K562 (cell line): ENCODE measurements around the gene ANKS1B. TPM values are rescaled to one million over a fixed set of nuclear protein-coding genes. Genes with fewer than 3 reads are reported as not detected.

ENCODE experiments used
- ATAC-seq: fragments of 200-7000 bp; cut with Tn5 transposase; 3 replicates; pipeline ENCODE4 v1.9.1; 2020; ENCODE audit warnings: moderate library complexity
- BruUV-seq: library from RNA; stranded (reverse); fragments of 400-500 nt; replicated peaks from 2 replicates; lab custom pipeline; 2021; lab: Mats Ljungman, UMichigan
- CTCF ChIA-PET: fragments of 300-600 bp; formaldehyde crosslinking; extraction: SDS; loops from one replicate; lab custom pipeline; 2021; ENCODE audit warnings: low intra/inter-chr PET ratio; lab: Yijun Ruan, JAX
- POLR2A ChIA-PET: fragments of 300-600, 350-650 bp; sonication (Branson Sonifier 250); formaldehyde crosslinking; extraction: SDS; loops from one replicate; lab custom pipeline; 2021; ENCODE audit warnings: antibody characterized with exemption, inconsistent platforms; lab: Yijun Ruan, JAX
- DNase-seq, 4 experiments: peaks; one replicate each; pipeline versions ENCODE4 v3.0.0 to v3.0.0-alpha.2; 2011 to 2018; ENCODE audit warnings: low spot score in 3 of 4, mixed read lengths in 3 of 4; ENCODE audit errors: extremely low read depth in 1 of 4
- FAIRE-seq: peaks from 2 replicates; lab custom pipeline; 2011; peaks lifted over from hg19 to GRCh38; lab: Jason Lieb, UNC
- H2AFZ ChIP-seq: 2 replicates; pipeline ENCODE4 v1.6.0; 2011; ENCODE audit warnings: low read depth, low read length, control low read depth, inconsistent platforms
- H3K27ac ChIP-seq: fragments of 200-600 bp; 3 replicates; pipeline ENCODE4 v1.8.0; 2011; ENCODE audit warnings: low read depth, mild to moderate bottlenecking, control low read depth, inconsistent platforms, low read length, moderate library complexity, mixed read lengths; ENCODE audit errors: extremely low read depth
- H3K27me3 ChIP-seq, 2 experiments: fragments of 300-600 bp in 1 of 2; 2 replicates in 1 of 2; 3 replicates in 1 of 2; pipeline versions ENCODE4 v1.6.0 to v1.8.0; 2011; ENCODE audit warnings: inconsistent platforms in 2 of 2, low read length in 2 of 2, mild to moderate bottlenecking in 1 of 2, mixed read lengths in 1 of 2, moderate library complexity in 1 of 2; ENCODE audit not compliant: control insufficient read depth in 2 of 2, insufficient read depth in 2 of 2
- H3K36me3 ChIP-seq: fragments of 300-600 bp; 3 replicates; pipeline ENCODE4 v1.8.0; 2011; ENCODE audit warnings: mild to moderate bottlenecking, low read length, inconsistent platforms; ENCODE audit not compliant: control insufficient read depth, insufficient read depth
- H3K4me1 ChIP-seq, 2 experiments: fragments of 200-600 bp in 1 of 2; replicated peaks in 1 of 2; 2 replicates in 1 of 2; 3 replicates in 1 of 2; pipeline versions ENCODE4 v1.5.1 to v1.8.0; 2011; ENCODE audit warnings: inconsistent platforms in 2 of 2, low read length in 2 of 2, mild to moderate bottlenecking in 1 of 2, mixed read lengths in 1 of 2, moderate library complexity in 1 of 2; ENCODE audit not compliant: control insufficient read depth in 2 of 2, insufficient read depth in 2 of 2
- H3K4me2 ChIP-seq: 2 replicates; pipeline ENCODE4 v1.6.1; 2011; ENCODE audit warnings: low read length, control low read depth, inconsistent platforms, mixed read lengths; ENCODE audit not compliant: insufficient read depth
- H3K4me3 ChIP-seq: fragments of 200-600 bp; sonication (generic), shearing (Covaris generic); 2 replicates; pipeline ENCODE4 v1.5.1; 2016; ENCODE audit warnings: control low read depth, inconsistent platforms
- H3K79me2 ChIP-seq: fragments of 200-600 bp; 3 replicates; pipeline ENCODE4 v1.8.0; 2011; ENCODE audit warnings: low read length, inconsistent platforms; ENCODE audit not compliant: control insufficient read depth, insufficient read depth
- H3K9ac ChIP-seq, 2 experiments: 2 replicates each; pipeline versions ENCODE4 v1.6.0 to v1.6.1; 2011; ENCODE audit warnings: low read depth in 2 of 2, low read length in 2 of 2, control low read depth in 1 of 2, inconsistent platforms in 1 of 2, mild to moderate bottlenecking in 1 of 2, mixed read lengths in 1 of 2; ENCODE audit not compliant: insufficient read depth in 1 of 2
- H3K9me1 ChIP-seq: one replicate; pipeline ENCODE4 v1.6.0; 2011; ENCODE audit warnings: inconsistent platforms, mild to moderate bottlenecking, low read length, moderate library complexity; ENCODE audit not compliant: control insufficient read depth, insufficient read depth
- H3K9me3 ChIP-seq: replicated peaks from 2 replicates; pipeline ENCODE4 v1.5.1; 2011; ENCODE audit warnings: low read depth, low read length, inconsistent platforms; ENCODE audit not compliant: control insufficient read depth, insufficient read depth
- H4K20me1 ChIP-seq: replicated peaks from 2 replicates; pipeline ENCODE4 v1.6.1; 2011; ENCODE audit warnings: low read length, inconsistent platforms, mixed read lengths; ENCODE audit not compliant: control insufficient read depth, insufficient read depth
- ARID1B ChIP-seq: fragments of 450-650 bp; IDR thresholded peaks from 2 replicates; pipeline ENCODE4 v1.6.1; 2016; ENCODE audit warnings: antibody characterized with exemption, mild to moderate bottlenecking, inconsistent platforms
- HMG20A ChIP-seq: fragments of 450-650 bp; formaldehyde crosslinking; conservative IDR thresholded peaks from 2 replicates; pipeline ENCODE4 v1.4.0; 2020; ENCODE audit warnings: mild to moderate bottlenecking, mixed read lengths
- LARP7 ChIP-seq: fragments of 450-650 bp; IDR thresholded peaks from 2 replicates; pipeline ENCODE4 v1.6.1; 2016
- MTA2 ChIP-seq: fragments of 450-650 bp; IDR thresholded peaks from 2 replicates; pipeline ENCODE4 v1.6.1; 2016; ENCODE audit warnings: low read depth
- ZNF175 ChIP-seq: fragments of 200-800 bp; sonication (Bioruptor generic); IDR thresholded peaks from 2 replicates; pipeline ENCODE4 v1.6.1; 2016; ENCODE audit warnings: low read depth, mild to moderate bottlenecking, missing genetic modification characterization, missing compliant biosample characterization
- WGBS: fragments of 100-300 bp; shearing (Covaris generic); methylation state at CpG from one replicate; pipeline ENCODE4 v1.1.6; 2016; ENCODE audit warnings: low coverage, mixed read lengths; ENCODE audit not compliant: insufficient coverage; ENCODE audit errors: missing lambda C conversion rate; 5-methylcytosine and 5-hydroxymethylcytosine counted together
- in situ Hi-C: fragments of 300-500 bp; cut with MboI; formaldehyde crosslinking; loops from 4 replicates; pipeline ENCODE4 v1.15.0; 2018; ENCODE audit warnings: inconsistent platforms, mixed read lengths
- intact Hi-C: fragments of 100-400 bp; cut with micrococcal nuclease; formaldehyde crosslinking; loops from 2 replicates; pipeline ENCODE4 v1.14.2; 2022
- polyA plus RNA-seq, 8 experiments: library from polyadenylated mRNA; depleted of rRNA in 4 of 8; stranded (reverse) in 5 of 8; unstranded in 3 of 8; fragments of >200 nt; fragmentation: Nextera tagmentation in 2 of 8; fragmentation: Illumina TruSeq in 1 of 8; extraction: Ambion mirVana in 2 of 8; extraction: Trizol in 1 of 8; gene quantifications; 2 replicates each; pipeline versions ENCODE4 v1.2.1 to v1.2.3, GENCODE V29; 2011 to 2014; ENCODE audit warnings: inconsistent platforms in 1 of 8, missing spikeins in 1 of 8
- total RNA-seq, 7 experiments: library from RNA; depleted of rRNA in 6 of 7; stranded (reverse); fragments of >200 nt in 6 of 7; fragmentation: Illumina TruSeq in 2 of 7; extraction: Trizol in 2 of 7; gene quantifications; 2 replicates each; pipeline versions ENCODE4 v1.2.1 to v1.2.3, GENCODE V29; 2011 to 2021; ENCODE audit warnings: low replicate concordance in 1 of 7
- TF ChIP-seq, protein P1 (sequence below): sonication (generic); formaldehyde crosslinking; IDR thresholded peaks from 2 replicates; pipeline ENCODE4 v1.8.0; 2023; ENCODE audit warnings: mild to moderate bottlenecking, missing genetic modification reagents
- TF ChIP-seq, protein P2 (sequence below): sonication (generic); IDR thresholded peaks from 2 replicates; pipeline ENCODE4 v1.6.1; 2016

ANKS1B gene
- total and polyA plus RNA-seq, 9 of the 15 experiments (the other 6 are each of a cell fraction or from before 2014, with no cell fraction given), result 0.04 to 0.47 (median 0.28) TPM; not detected in 4

GRCh38 chr12:98870504-98870903 lies 1114.2 kb downstream of the ANKS1B start:
- FAIRE-seq, result no peak
- no peak for DNase-seq
- CTCF ChIA-PET, result no interaction called here

More at GRCh38 chr12:98870504-98870903, 1114.2 kb downstream of the ANKS1B start:
- Histone ChIP-seq H3K4me3 (no peak overlapping the region), H3K9me1 (no peaks in the 10 kb centered on the region), H3K27ac (no peak overlapping the region), H3K79me2 (no peaks in the 10 kb centered on the region), H4K20me1 (no peaks in the 10 kb centered on the region), H3K9me3 (no peaks in the 10 kb centered on the region), H3K9ac (no peak overlapping the region), H3K27me3 (peaks cover 0 to 10% of the 10 kb centered on the region in 2 experiments; a peak in 2 of 5 replicates), H3K36me3 (no peaks in the 10 kb centered on the region), H3K4me1 (no peaks in the 10 kb centered on the region), H3K4me2 (no peak overlapping the region), H2AFZ (no peak overlapping the region)
- intact Hi-C loops (no loop called here), in situ Hi-C loops (no loop called here)
- BruUV-seq, result no TSS peak
- ATAC-seq, result no peak
- TF ChIP-seq HMG20A, result no peak
- TF ChIP-seq ZNF175, result no peak
- no peak for TF ChIP-seq LARP7
- TF ChIP-seq MTA2, result no peak
- TF ChIP-seq, protein P1, sequence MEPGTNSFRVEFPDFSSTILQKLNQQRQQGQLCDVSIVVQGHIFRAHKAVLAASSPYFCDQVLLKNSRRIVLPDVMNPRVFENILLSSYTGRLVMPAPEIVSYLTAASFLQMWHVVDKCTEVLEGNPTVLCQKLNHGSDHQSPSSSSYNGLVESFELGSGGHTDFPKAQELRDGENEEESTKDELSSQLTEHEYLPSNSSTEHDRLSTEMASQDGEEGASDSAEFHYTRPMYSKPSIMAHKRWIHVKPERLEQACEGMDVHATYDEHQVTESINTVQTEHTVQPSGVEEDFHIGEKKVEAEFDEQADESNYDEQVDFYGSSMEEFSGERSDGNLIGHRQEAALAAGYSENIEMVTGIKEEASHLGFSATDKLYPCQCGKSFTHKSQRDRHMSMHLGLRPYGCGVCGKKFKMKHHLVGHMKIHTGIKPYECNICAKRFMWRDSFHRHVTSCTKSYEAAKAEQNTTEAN (CRISPR knock-in tag), result no peak
- no peak for TF ChIP-seq ARID1B
- TF ChIP-seq, protein P2, sequence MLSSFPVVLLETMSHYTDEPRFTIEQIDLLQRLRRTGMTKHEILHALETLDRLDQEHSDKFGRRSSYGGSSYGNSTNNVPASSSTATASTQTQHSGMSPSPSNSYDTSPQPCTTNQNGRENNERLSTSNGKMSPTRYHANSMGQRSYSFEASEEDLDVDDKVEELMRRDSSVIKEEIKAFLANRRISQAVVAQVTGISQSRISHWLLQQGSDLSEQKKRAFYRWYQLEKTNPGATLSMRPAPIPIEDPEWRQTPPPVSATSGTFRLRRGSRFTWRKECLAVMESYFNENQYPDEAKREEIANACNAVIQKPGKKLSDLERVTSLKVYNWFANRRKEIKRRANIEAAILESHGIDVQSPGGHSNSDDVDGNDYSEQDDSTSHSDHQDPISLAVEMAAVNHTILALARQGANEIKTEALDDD, result no peak
- POLR2A ChIA-PET, result interaction anchor here (0.6 kb wide), 1 partner anchor 303 kb away, joined by 3 read pairs; no protein-coding TSS in a partner anchor
- 0% methylated on average over 6 of the region's 6 CpGs for WGBS
